ENCODE measurements around the gene HMCN2.

The HMCN2 gene

GRCh38 chr9:130344366-130344765, 78.8 kb downstream of the HMCN2 start:
- Histone ChIP-seq H4K91ac (ENCODE audit: low read length) (no peak overlapping the region), H3K14ac (ENCODE audit: low read length in 2 of 2) (no peak overlapping the region)

GRCh38 chr9:130345009-130345896, 79.7 kb downstream of the HMCN2 start:
- H3K79me1 ChIP-seq (replicated peaks; ENCODE audit: low read length, poor library complexity, severe bottlenecking): no peaks in the 10 kb centered on the region
- peak overlapping the region in 1 of 2 experiments; percentile 6 for H3K18ac ChIP-seq (ENCODE audit: low read depth in 1 of 2, low read length in 2 of 2)
- no peak overlapping the region for H3K4ac ChIP-seq (ENCODE audit: low read depth in 1 of 2, low read length in 2 of 2)
- H3K4me3 ChIP-seq (ENCODE audit: insufficient read depth in 1 of 2, low read depth in 1 of 2, low read length in 2 of 2): no peak overlapping the region
- H2BK15ac ChIP-seq (ENCODE audit: low read depth, poor library complexity, severe bottlenecking): no peak overlapping the region
- no peaks in the 10 kb centered on the region for H3K9me3 ChIP-seq (ENCODE audit: control insufficient read depth, low read length)
- no peak overlapping the region for H2AFZ ChIP-seq (ENCODE audit: low read depth, low read length)
- H4K8ac ChIP-seq (ENCODE audit: low read length): no peak overlapping the region
- peak overlapping the region; percentile 81 for H4K91ac ChIP-seq (ENCODE audit: low read length)
- no peak overlapping the region for H2AK5ac ChIP-seq (ENCODE audit: low read length, severe bottlenecking)
- H2BK120ac ChIP-seq (ENCODE audit: low read depth, low read length): no peak overlapping the region
- H2BK5ac ChIP-seq (ENCODE audit: low read depth, low read length, poor library complexity, severe bottlenecking): no peak overlapping the region
- H3K36me3 ChIP-seq (ENCODE audit: control insufficient read depth in 1 of 2, insufficient read depth in 2 of 2, low read depth in 1 of 2, low read length in 2 of 2): no peaks in the 10 kb centered on the region
- peak overlapping the region in 1 of 2 experiments; percentile 14 for H2BK12ac ChIP-seq (ENCODE audit: low read length in 2 of 2)
- H3K9ac ChIP-seq (ENCODE audit: low read length): no peak overlapping the region
- peaks cover 8% of the 10 kb centered on the region for H3K4me1 ChIP-seq (ENCODE audit: control insufficient read depth, insufficient read depth, low read depth, low read length)
- no peak overlapping the region for H3K4me2 ChIP-seq (ENCODE audit: low read length, poor library complexity, severe bottlenecking)
- peaks cover 31 to 41% of the 10 kb centered on the region in 2 experiments for H3K27me3 ChIP-seq (ENCODE audit: control insufficient read depth in 1 of 2, insufficient read depth in 1 of 2, low read length in 2 of 2)
- no peak overlapping the region for H3K27ac ChIP-seq (ENCODE audit: low read length, poor library complexity, severe bottlenecking)
- no peak for DNase-seq
- WGBS: 79% methylated on average over 8 of the region's 9 CpGs
- H3K14ac ChIP-seq (ENCODE audit: low read length in 2 of 2): peak overlapping the region in 1 of 2 experiments; percentile 57
- no peak overlapping the region for H3K23ac ChIP-seq (ENCODE audit: low read length in 2 of 2)

More at GRCh38 chr9:130344366-130344765, 78.8 kb downstream of the HMCN2 start:
- Histone ChIP-seq H2BK12ac (ENCODE audit: low read length in 2 of 2) (no peak overlapping the region), H3K4me2 (ENCODE audit: low read length, poor library complexity, severe bottlenecking) (no peak overlapping the region), H3K9me3 (ENCODE audit: control insufficient read depth, low read length) (no peaks in the 10 kb centered on the region), H2BK15ac (ENCODE audit: low read depth, poor library complexity, severe bottlenecking) (no peak overlapping the region), H3K9ac (ENCODE audit: low read length) (no peak overlapping the region), H3K18ac (ENCODE audit: low read depth in 1 of 2, low read length in 2 of 2) (no peak overlapping the region), H3K4ac (ENCODE audit: low read depth in 1 of 2, low read length in 2 of 2) (no peak overlapping the region), H3K4me3 (ENCODE audit: insufficient read depth in 1 of 2, low read depth in 1 of 2, low read length in 2 of 2) (no peak overlapping the region), H3K27me3 (ENCODE audit: control insufficient read depth in 1 of 2, insufficient read depth in 1 of 2, low read length in 2 of 2) (peaks cover 28 to 41% of the 10 kb centered on the region in 2 experiments), H3K79me1 (replicated peaks; ENCODE audit: low read length, poor library complexity, severe bottlenecking) (no peaks in the 10 kb centered on the region), H3K27ac (ENCODE audit: low read length, poor library complexity, severe bottlenecking) (no peak overlapping the region), H2BK120ac (ENCODE audit: low read depth, low read length) (no peak overlapping the region), H4K8ac (ENCODE audit: low read length) (no peak overlapping the region), H2BK5ac (ENCODE audit: low read depth, low read length, poor library complexity, severe bottlenecking) (no peak overlapping the region), H3K36me3 (ENCODE audit: control insufficient read depth in 1 of 2, insufficient read depth in 2 of 2, low read depth in 1 of 2, low read length in 2 of 2) (no peaks in the 10 kb centered on the region), H2AK5ac (ENCODE audit: low read length, severe bottlenecking) (no peak overlapping the region), H2AFZ (ENCODE audit: low read depth, low read length) (no peak overlapping the region), H3K23ac (ENCODE audit: low read length in 2 of 2) (no peak overlapping the region), H3K4me1 (ENCODE audit: control insufficient read depth, insufficient read depth, low read depth, low read length) (peaks cover 8% of the 10 kb centered on the region)
- WGBS: 91% methylated on average over 1 of the region's 1 CpG
- DNase-seq: no peak

- H3K4me2 ChIP-seq (ENCODE audit: low read length, poor library complexity, severe bottlenecking): no peak overlapping the region
- H2BK15ac ChIP-seq (ENCODE audit: low read depth, poor library complexity, severe bottlenecking): no peak overlapping the region
- no peak overlapping the region for H2AK5ac ChIP-seq (ENCODE audit: low read length, severe bottlenecking)
- H4K8ac ChIP-seq (ENCODE audit: low read length): no peak overlapping the region
- H4K91ac ChIP-seq (ENCODE audit: low read length): no peak overlapping the region
- 83% methylated on average over 13 of the region's 13 CpGs for WGBS
- no peak overlapping the region for H2BK12ac ChIP-seq (ENCODE audit: low read length in 2 of 2)
- peaks cover 8% of the 10 kb centered on the region for H3K4me1 ChIP-seq (ENCODE audit: control insufficient read depth, insufficient read depth, low read depth, low read length)
- H3K23ac ChIP-seq (ENCODE audit: low read length in 2 of 2): no peak overlapping the region
- H3K27me3 ChIP-seq (ENCODE audit: control insufficient read depth in 1 of 2, insufficient read depth in 1 of 2, low read length in 2 of 2): peaks cover 28 to 37% of the 10 kb centered on the region in 2 experiments
- H3K79me1 ChIP-seq (replicated peaks; ENCODE audit: low read length, poor library complexity, severe bottlenecking): no peaks in the 10 kb centered on the region
- no peak overlapping the region for H2BK120ac ChIP-seq (ENCODE audit: low read depth, low read length)
- H3K9ac ChIP-seq (ENCODE audit: low read length): no peak overlapping the region
- no peaks in the 10 kb centered on the region for H3K9me3 ChIP-seq (ENCODE audit: control insufficient read depth, low read length)
- no peaks in the 10 kb centered on the region for H3K36me3 ChIP-seq (ENCODE audit: control insufficient read depth in 1 of 2, insufficient read depth in 2 of 2, low read depth in 1 of 2, low read length in 2 of 2)
- DNase-seq: no peak
- no peak overlapping the region for H3K4me3 ChIP-seq (ENCODE audit: insufficient read depth in 1 of 2, low read depth in 1 of 2, low read length in 2 of 2)
- H3K14ac ChIP-seq (ENCODE audit: low read length in 2 of 2): no peak overlapping the region
- H2BK5ac ChIP-seq (ENCODE audit: low read depth, low read length, poor library complexity, severe bottlenecking): no peak overlapping the region
- H3K4ac ChIP-seq (ENCODE audit: low read depth in 1 of 2, low read length in 2 of 2): no peak overlapping the region
- no peak overlapping the region for H3K18ac ChIP-seq (ENCODE audit: low read depth in 1 of 2, low read length in 2 of 2)
- H2AFZ ChIP-seq (ENCODE audit: low read depth, low read length): no peak overlapping the region
- H3K27ac ChIP-seq (ENCODE audit: low read length, poor library complexity, severe bottlenecking): no peak overlapping the region
Observed at GRCh38 chr9:130345897-130346385, 80.4 kb downstream of the HMCN2 start.

DNA sequence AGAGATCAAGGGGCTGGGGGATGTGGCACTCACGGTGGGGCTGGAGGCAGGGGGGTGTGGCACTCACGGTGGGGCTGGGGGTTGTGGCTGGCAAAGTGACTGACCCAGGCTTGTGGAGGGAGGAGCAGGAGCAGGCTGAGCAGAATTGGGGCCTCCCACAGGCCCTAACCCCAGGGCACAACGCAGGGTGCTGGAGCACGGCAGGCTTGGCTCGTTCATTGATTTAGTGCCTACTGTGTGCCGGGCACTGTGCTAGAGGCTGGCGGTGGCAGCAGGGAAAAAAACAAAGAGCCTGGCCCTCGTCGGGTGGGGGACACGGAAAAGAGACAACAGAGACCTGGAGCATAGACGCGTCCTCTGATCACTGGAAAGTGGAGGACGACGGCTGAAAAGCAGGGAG, 80.9 kb downstream of the HMCN2 start:
- Histone ChIP-seq H3K27ac (ENCODE audit: low read length, poor library complexity, severe bottlenecking) (no peak overlapping the region), H3K18ac (ENCODE audit: low read depth in 1 of 2, low read length in 2 of 2) (no peak overlapping the region), H3K14ac (ENCODE audit: low read length in 2 of 2) (no peak overlapping the region), H3K9me3 (ENCODE audit: control insufficient read depth, low read length) (no peaks in the 10 kb centered on the region), H3K36me3 (ENCODE audit: control insufficient read depth in 1 of 2, insufficient read depth in 2 of 2, low read depth in 1 of 2, low read length in 2 of 2) (no peaks in the 10 kb centered on the region), H3K4me2 (ENCODE audit: low read length, poor library complexity, severe bottlenecking) (no peak overlapping the region), H3K79me1 (replicated peaks; ENCODE audit: low read length, poor library complexity, severe bottlenecking) (no peaks in the 10 kb centered on the region), H2BK15ac (ENCODE audit: low read depth, poor library complexity, severe bottlenecking) (no peak overlapping the region), H2AK5ac (ENCODE audit: low read length, severe bottlenecking) (no peak overlapping the region), H2BK12ac (ENCODE audit: low read length in 2 of 2) (no peak overlapping the region), H3K23ac (ENCODE audit: low read length in 2 of 2) (no peak overlapping the region), H3K27me3 (ENCODE audit: control insufficient read depth in 1 of 2, insufficient read depth in 1 of 2, low read length in 2 of 2) (peaks cover 27 to 37% of the 10 kb centered on the region in 2 experiments), H4K91ac (ENCODE audit: low read length) (no peak overlapping the region), H3K9ac (ENCODE audit: low read length) (no peak overlapping the region), H2BK120ac (ENCODE audit: low read depth, low read length) (no peak overlapping the region), H2AFZ (ENCODE audit: low read depth, low read length) (no peak overlapping the region), H3K4me3 (ENCODE audit: insufficient read depth in 1 of 2, low read depth in 1 of 2, low read length in 2 of 2) (no peak overlapping the region), H2BK5ac (ENCODE audit: low read depth, low read length, poor library complexity, severe bottlenecking) (no peak overlapping the region), H4K8ac (ENCODE audit: low read length) (no peak overlapping the region), H3K4me1 (ENCODE audit: control insufficient read depth, insufficient read depth, low read depth, low read length) (peaks cover 8% of the 10 kb centered on the region), H3K4ac (ENCODE audit: low read depth in 1 of 2, low read length in 2 of 2) (no peak overlapping the region)
- no peak for DNase-seq
- WGBS: 81% methylated on average over 14 of the region's 14 CpGs

Measured in mesenchymal stem cell (in vitro differentiated cells and primary cell).